GM12872 (cell line): ENCODE data around the gene WNT7A.

Source experiments
- CTCF ChIP-seq: IDR thresholded peaks from 3 replicates; pipeline ENCODE4 v1.5.1; 2011; ENCODE audit warnings: low read depth, mild to moderate bottlenecking, low read length, moderate library complexity; ENCODE audit not compliant: insufficient read depth

Gene WNT7A

GRCh38 chr3:13881536-13882410, 1.9 kb upstream of the WNT7A start:
- no peak for TF ChIP-seq CTCF

GRCh38 chr3:13880811-13881156, 913 bp upstream of the WNT7A start:
- TF ChIP-seq CTCF: no peak

- no peak for TF ChIP-seq CTCF
Observed at GRCh38 chr3:13879102-13879945, 547 bp downstream of the WNT7A start.

- TF ChIP-seq CTCF: no peak
Observed at GRCh38 chr3:13878281-13879101, 1.4 kb downstream of the WNT7A start.

GRCh38 chr3:13877911-13878280, 2.0 kb downstream of the WNT7A start:
- no peak for TF ChIP-seq CTCF

- TF ChIP-seq CTCF: no peak
Observed at GRCh38 chr3:13876451-13877100, 3.3 kb downstream of the WNT7A start.
